T-helper 2 cell treated with Interferon-gamma antibody and Interleukin-4, amounts not matched to agents 5 μg/mL and 100 μg/mL, for 36 hours (primary cell): Measurements from ENCODE around the gene VARS2.
"Not testable (repeated sequence)": the region's sequence is repeated elsewhere in the genome, so short reads cannot be mapped to it uniquely, and the experiment has no call there.

Experiments
- DNase-seq: peaks from one replicate; pipeline ENCODE4 v3.0.0; 2021; ENCODE audit warnings: low spot score
- H3K27ac Mint-ChIP-seq: one replicate; pipeline ENCODE4 v1.8.0; 2021; ENCODE audit warnings: mild to moderate bottlenecking, mixed read lengths
- H3K27me3 Mint-ChIP-seq: one replicate; pipeline ENCODE4 v1.8.0; 2021; ENCODE audit warnings: low read depth, mixed read lengths
- H3K36me3 Mint-ChIP-seq: one replicate; pipeline ENCODE4 v1.8.0; 2021; ENCODE audit warnings: low read depth, mixed read lengths
- H3K4me1 Mint-ChIP-seq: one replicate; pipeline ENCODE4 v1.8.0; 2021; ENCODE audit warnings: low read depth, mixed read lengths
- H3K4me3 Mint-ChIP-seq: one replicate; pipeline ENCODE4 v1.8.0; 2022; ENCODE audit warnings: mild to moderate bottlenecking, moderate library complexity, mixed read lengths
- H3K9me3 Mint-ChIP-seq: one replicate; pipeline ENCODE4 v1.8.0; 2021; ENCODE audit warnings: mixed read lengths

Gene VARS2

DNA sequence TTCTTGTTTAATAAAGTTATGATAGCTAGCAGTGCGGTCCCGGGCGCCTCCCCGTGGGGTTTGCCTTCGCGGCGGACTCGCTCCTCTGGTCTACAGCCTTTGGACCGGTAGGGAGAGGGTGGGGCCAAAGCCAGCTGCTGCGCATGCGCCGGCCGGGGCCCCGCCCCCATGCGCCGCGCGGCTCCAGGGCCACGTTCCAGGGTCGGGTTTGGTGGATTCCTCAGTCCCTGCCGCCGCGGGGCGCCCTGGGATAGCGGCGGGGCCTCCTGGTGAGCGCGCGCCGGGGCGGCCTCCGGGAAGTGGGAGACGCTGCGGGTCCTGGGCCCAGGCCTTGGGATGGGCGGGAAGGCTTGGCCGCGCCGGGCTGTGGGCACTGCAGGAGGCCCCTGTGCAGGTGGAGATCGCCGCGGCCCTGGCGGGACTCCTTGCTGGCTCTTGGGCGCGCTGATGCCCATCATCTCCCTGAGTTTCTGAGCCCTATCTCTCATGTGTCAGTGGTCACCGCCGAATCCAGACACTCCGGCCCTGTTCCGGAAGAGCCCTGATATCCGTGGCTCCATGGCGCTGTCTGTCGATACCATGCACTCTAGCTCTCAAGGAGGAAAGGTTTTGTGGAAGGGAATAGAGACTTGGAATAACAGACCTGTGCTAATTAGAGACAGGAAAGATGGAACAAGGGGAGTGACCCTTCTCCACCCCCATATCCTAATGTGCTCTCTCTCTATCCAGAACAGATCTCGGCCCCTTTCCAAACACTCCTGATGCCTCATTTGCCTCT lies at the start of gene VARS2:
Gene VARS2, plus strand, starts transcription at position 163 of the 778 bp plus-strand sequence. Its CDS starts 599 bp downstream, at position 762.
- Mint-ChIP-seq H3K36me3 (peaks cover 26% of the 10 kb centered on the region), H3K27ac (peak within 1 kb of the TSS; percentile 87), H3K9me3 (no peaks in the 10 kb centered on the region), H3K4me3 (peak within 1 kb of the TSS; percentile 86), H3K4me1 (peaks cover 25% of the 10 kb centered on the region), H3K27me3 (no peaks in the 10 kb centered on the region)
- peak; percentile 93 for DNase-seq

DNA sequence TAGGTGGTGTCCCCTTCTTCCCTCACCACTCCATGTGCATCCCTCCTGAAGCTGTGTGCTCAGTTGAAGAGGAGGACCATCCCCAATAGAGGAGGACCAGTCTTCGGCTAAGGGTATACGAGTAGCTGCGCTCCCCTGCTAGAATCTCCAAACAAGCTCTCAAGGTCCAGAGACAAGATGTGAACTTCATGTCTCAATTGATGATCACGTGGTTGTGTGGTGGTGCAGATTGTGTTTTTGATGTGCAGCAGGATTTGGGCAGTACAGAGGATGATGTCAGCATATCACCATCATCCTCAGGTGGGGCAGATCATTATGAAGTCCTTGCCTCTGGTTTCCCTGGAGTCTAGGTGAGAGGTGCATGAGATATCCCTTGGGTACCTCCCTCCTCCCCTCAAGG lies 49.7 kb upstream of the VARS2 start:
- no peaks in the 10 kb centered on the region for H3K4me1 Mint-ChIP-seq
- no peak for DNase-seq
- H3K36me3 Mint-ChIP-seq: no peaks in the 10 kb centered on the region
- H3K9me3 Mint-ChIP-seq: peaks cover 20% of the 10 kb centered on the region
- H3K27ac Mint-ChIP-seq: no peak overlapping the region
- H3K4me3 Mint-ChIP-seq: no peak overlapping the region
- H3K27me3 Mint-ChIP-seq: no peaks in the 10 kb centered on the region

- not testable (repeated sequence) for H3K27me3 Mint-ChIP-seq, H3K27ac Mint-ChIP-seq, H3K4me3 Mint-ChIP-seq, DNase-seq
- Mint-ChIP-seq H3K36me3 (peaks cover 19% of the 10 kb centered on the region), H3K4me1 (peaks cover 10% of the 10 kb centered on the region), H3K9me3 (peaks cover 39% of the 10 kb centered on the region)
Observed at GRCh38 chr6:30869241-30869749, 44.7 kb upstream of the VARS2 start.

DNA sequence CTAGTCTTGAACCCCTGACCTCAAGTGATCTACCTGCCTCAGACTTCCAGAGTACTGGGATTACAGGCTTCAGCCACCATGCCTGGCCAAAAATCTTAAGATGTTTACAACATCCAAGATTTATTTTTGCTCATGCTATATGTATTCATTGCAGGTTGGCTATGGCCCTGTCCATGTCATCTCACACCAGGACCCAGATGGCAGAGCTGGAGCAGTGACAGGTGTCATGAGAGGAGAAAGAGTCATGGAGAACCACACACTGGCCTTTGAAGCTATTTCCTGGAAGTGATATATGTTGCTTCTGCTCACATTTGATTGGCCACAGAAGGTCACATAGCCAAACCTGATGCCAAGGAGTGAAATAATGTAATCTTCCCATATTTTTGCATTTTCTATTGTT lies 43.5 kb upstream of the VARS2 start:
- Mint-ChIP-seq H3K9me3 (peaks cover 39% of the 10 kb centered on the region), H3K27me3 (no peaks in the 10 kb centered on the region), H3K36me3 (peaks cover 19% of the 10 kb centered on the region), H3K4me3 (no peak overlapping the region), H3K4me1 (peaks cover 10% of the 10 kb centered on the region), H3K27ac (peak overlapping the region; percentile 7)
- DNase-seq: no peak

- peaks cover 13% of the 10 kb centered on the region for H3K4me1 Mint-ChIP-seq
- no peak overlapping the region for H3K4me3 Mint-ChIP-seq
- no peaks in the 10 kb centered on the region for H3K27me3 Mint-ChIP-seq
- H3K27ac Mint-ChIP-seq: peak overlapping the region; percentile 7
- peaks cover 39% of the 10 kb centered on the region for H3K9me3 Mint-ChIP-seq
- no peak for DNase-seq
- H3K36me3 Mint-ChIP-seq: peaks cover 19% of the 10 kb centered on the region
Observed at GRCh38 chr6:30871592-30872183, 42.4 kb upstream of the VARS2 start.

DNA sequence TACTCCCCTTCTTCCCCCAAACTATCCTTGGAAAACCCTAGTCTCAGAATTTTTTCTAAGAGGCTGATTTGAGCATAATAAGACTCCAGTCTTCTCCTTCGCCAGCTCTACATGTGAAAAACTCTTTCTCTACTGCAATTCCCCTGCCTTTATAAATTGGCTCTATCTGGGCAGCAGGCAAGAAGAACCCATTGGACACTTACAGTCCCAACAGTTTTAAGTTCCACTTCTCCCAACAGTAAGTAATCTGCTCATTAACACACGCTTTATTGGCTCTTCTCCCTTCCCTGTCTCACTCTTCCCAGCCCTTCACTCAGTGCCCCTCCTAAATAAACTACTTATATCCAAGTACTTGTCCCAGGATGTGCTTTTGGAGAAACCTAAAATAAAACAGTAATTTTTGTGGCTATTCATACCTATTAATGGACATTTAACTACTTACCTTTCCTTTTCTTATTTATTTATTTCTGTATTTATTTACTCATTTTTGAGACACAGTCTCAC lies 40.8 kb upstream of the VARS2 start:
- H3K36me3 Mint-ChIP-seq: peaks cover 19% of the 10 kb centered on the region
- H3K27me3 Mint-ChIP-seq: no peaks in the 10 kb centered on the region
- no peak for DNase-seq
- no peak overlapping the region for H3K4me3 Mint-ChIP-seq
- peaks cover 20% of the 10 kb centered on the region for H3K4me1 Mint-ChIP-seq
- peaks cover 39% of the 10 kb centered on the region for H3K9me3 Mint-ChIP-seq
- no peak overlapping the region for H3K27ac Mint-ChIP-seq

DNA sequence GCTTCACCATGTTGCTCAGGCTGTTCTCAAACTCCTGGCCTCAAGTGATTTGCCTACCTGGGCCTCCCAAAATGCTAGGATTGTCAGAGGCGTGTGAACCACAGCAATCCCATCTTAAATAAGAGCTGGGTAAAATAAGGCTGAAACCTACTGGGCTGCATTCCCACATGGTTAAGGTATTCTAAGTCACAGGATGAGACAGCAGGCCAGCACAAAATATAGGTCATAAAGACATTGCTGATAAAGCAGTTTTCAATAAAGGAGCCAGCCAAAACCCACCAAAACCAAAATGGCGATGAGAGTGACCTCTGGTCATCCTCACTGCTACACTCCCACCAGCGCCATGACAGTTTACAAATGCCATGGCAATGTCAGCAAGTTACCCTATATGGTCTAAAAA lies 40.2 kb upstream of the VARS2 start:
- peaks cover 20% of the 10 kb centered on the region for H3K4me1 Mint-ChIP-seq
- DNase-seq, H3K4me3 Mint-ChIP-seq, H3K27me3 Mint-ChIP-seq, H3K27ac Mint-ChIP-seq: not testable (repeated sequence)
- peaks cover 35% of the 10 kb centered on the region for H3K9me3 Mint-ChIP-seq
- H3K36me3 Mint-ChIP-seq: peaks cover 19% of the 10 kb centered on the region

- DNase-seq: no peak
- H3K4me1 Mint-ChIP-seq: peaks cover 19% of the 10 kb centered on the region
- peaks cover 23% of the 10 kb centered on the region for H3K9me3 Mint-ChIP-seq
- H3K27me3 Mint-ChIP-seq: no peaks in the 10 kb centered on the region
- no peak overlapping the region for H3K4me3 Mint-ChIP-seq
- peaks cover 17% of the 10 kb centered on the region for H3K36me3 Mint-ChIP-seq
- no peak overlapping the region for H3K27ac Mint-ChIP-seq
Observed at GRCh38 chr6:30875244-30876038, 38.6 kb upstream of the VARS2 start.

- Mint-ChIP-seq H3K36me3 (peaks cover 12% of the 10 kb centered on the region), H3K4me1 (peaks cover 15% of the 10 kb centered on the region), H3K4me3 (no peak overlapping the region), H3K27me3 (no peaks in the 10 kb centered on the region), H3K9me3 (peaks cover 17% of the 10 kb centered on the region), H3K27ac (no peak overlapping the region)
- no peak for DNase-seq
Observed at GRCh38 chr6:30876039-30876730, 37.9 kb upstream of the VARS2 start.

- peaks cover 5% of the 10 kb centered on the region for H3K36me3 Mint-ChIP-seq
- peak overlapping the region; percentile 77 for H3K4me3 Mint-ChIP-seq
- H3K4me1 Mint-ChIP-seq: peaks cover 10% of the 10 kb centered on the region
- H3K9me3 Mint-ChIP-seq: peaks cover 7% of the 10 kb centered on the region
- H3K27me3 Mint-ChIP-seq: no peaks in the 10 kb centered on the region
- peak overlapping the region; percentile 69 for H3K27ac Mint-ChIP-seq
- DNase-seq: peak; percentile 61
Observed at GRCh38 chr6:30877419-30878262, 36.4 kb upstream of the VARS2 start.

- Mint-ChIP-seq H3K9me3 (no peaks in the 10 kb centered on the region), H3K4me1 (peaks cover 17% of the 10 kb centered on the region), H3K36me3 (no peaks in the 10 kb centered on the region), H3K27me3 (peaks cover 2% of the 10 kb centered on the region), H3K27ac (no peak overlapping the region), H3K4me3 (no peak overlapping the region)
- no peak for DNase-seq
Observed at GRCh38 chr6:30879684-30880427, 34.2 kb upstream of the VARS2 start.

- H3K9me3 Mint-ChIP-seq: no peaks in the 10 kb centered on the region
- H3K4me1 Mint-ChIP-seq: peaks cover 22% of the 10 kb centered on the region
- no peaks in the 10 kb centered on the region for H3K36me3 Mint-ChIP-seq
- no peak for DNase-seq
- H3K4me3 Mint-ChIP-seq: no peak overlapping the region
- H3K27ac Mint-ChIP-seq: no peak overlapping the region
- peaks cover 2% of the 10 kb centered on the region for H3K27me3 Mint-ChIP-seq
Observed at GRCh38 chr6:30880698-30881252, 33.3 kb upstream of the VARS2 start.
